Endothelial cell (in vitro differentiated cells): ENCODE data around the gene EARS2. TPM values are rescaled to one million over a fixed set of nuclear protein-coding genes. Genes with fewer than 3 reads are reported as not detected.
"Not testable (repeated sequence)": the region's sequence is repeated elsewhere in the genome, so short reads cannot be mapped to it uniquely, and the experiment has no call there.

Experiments used
- DNase-seq: peaks from one replicate; pipeline ENCODE4 v3.0.0; 2021; ENCODE audit warnings: low spot score
- H3K27ac Mint-ChIP-seq: one replicate; pipeline ENCODE4 v1.8.0; 2021; ENCODE audit warnings: mixed read lengths, inconsistent platforms; ENCODE audit not compliant: unreplicated experiment
- H3K27me3 Mint-ChIP-seq: one replicate; pipeline ENCODE4 v1.8.0; 2021; ENCODE audit warnings: mild to moderate bottlenecking, moderate library complexity, mixed read lengths, inconsistent platforms; ENCODE audit not compliant: unreplicated experiment
- H3K36me3 Mint-ChIP-seq: one replicate; pipeline ENCODE4 v1.8.0; 2021; ENCODE audit warnings: mild to moderate bottlenecking, low read depth, mixed read lengths, inconsistent platforms; ENCODE audit not compliant: unreplicated experiment
- H3K4me1 Mint-ChIP-seq: one replicate; pipeline ENCODE4 v1.8.0; 2021; ENCODE audit warnings: mild to moderate bottlenecking, mixed read lengths, inconsistent platforms; ENCODE audit not compliant: unreplicated experiment
- H3K4me3 Mint-ChIP-seq: one replicate; pipeline ENCODE4 v1.8.0; 2021; ENCODE audit warnings: mild to moderate bottlenecking, mixed read lengths, inconsistent platforms; ENCODE audit not compliant: unreplicated experiment
- H3K9me3 Mint-ChIP-seq: one replicate; pipeline ENCODE4 v1.8.0; 2021; ENCODE audit warnings: mixed read lengths, inconsistent platforms; ENCODE audit not compliant: unreplicated experiment
- CTCF ChIP-seq: fragments of 200-600 bp; sonication (generic); IDR thresholded peaks from one replicate; pipeline ENCODE4 v1.5.0; 2021; ENCODE audit warnings: antibody characterized with exemption; ENCODE audit not compliant: unreplicated experiment
- total RNA-seq: library from RNA; stranded (reverse); fragmentation: NEBNext Ultra II Directional; extraction: Animal tissue kit (Norgen Biotek cat#: 25700); gene quantifications from one replicate; pipeline ENCODE4 v1.2.1, GENCODE V29; 2021; ENCODE audit not compliant: unreplicated experiment

Gene EARS2
- total RNA-seq, 1 donor from 2014 or later: 14.1 TPM

DNA sequence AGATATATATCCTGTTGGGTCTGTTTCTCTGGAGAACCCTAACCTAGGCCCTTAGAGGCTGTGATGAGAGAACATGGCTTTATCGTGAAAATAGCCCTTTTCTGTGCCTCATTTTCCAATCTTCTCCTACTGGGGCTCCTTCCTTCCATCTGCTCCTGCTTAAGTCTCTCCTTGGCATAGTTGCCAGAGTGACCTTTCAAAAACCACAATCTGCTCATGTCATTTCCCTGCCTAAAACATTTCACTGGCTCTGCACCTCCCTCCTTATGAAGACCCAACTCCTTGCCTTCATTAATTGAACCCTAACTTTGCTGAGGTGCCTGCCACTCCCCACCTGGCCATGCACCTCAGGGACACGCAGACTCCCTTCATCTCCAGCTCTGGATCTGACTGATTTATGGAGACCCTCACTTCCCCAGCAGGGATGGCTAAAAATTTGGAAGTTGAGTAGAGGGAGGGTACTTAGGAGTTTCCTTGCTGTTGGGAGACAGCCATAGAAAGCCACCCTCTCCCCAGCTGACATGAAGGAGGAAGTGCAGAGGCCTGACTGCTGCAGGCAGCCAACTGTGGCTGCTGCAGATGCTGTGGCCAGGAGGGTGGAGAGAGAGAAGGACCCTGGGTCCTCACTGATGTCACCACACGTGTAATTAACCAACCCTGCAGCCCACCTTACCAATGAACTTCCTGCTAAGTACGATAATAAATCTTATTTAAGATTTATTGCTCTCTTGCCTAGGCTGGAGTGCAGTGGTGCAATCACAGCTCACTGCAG lies 40.6 kb downstream of the EARS2 start:
- no peaks in the 10 kb centered on the region for H3K36me3 Mint-ChIP-seq
- no peaks in the 10 kb centered on the region for H3K9me3 Mint-ChIP-seq
- H3K27me3 Mint-ChIP-seq: peaks cover 1% of the 10 kb centered on the region
- DNase-seq: no peak
- no peaks in the 10 kb centered on the region for H3K4me1 Mint-ChIP-seq
- no peak overlapping the region for H3K4me3 Mint-ChIP-seq
- H3K27ac Mint-ChIP-seq: no peak overlapping the region
- no peak for TF ChIP-seq CTCF

DNA sequence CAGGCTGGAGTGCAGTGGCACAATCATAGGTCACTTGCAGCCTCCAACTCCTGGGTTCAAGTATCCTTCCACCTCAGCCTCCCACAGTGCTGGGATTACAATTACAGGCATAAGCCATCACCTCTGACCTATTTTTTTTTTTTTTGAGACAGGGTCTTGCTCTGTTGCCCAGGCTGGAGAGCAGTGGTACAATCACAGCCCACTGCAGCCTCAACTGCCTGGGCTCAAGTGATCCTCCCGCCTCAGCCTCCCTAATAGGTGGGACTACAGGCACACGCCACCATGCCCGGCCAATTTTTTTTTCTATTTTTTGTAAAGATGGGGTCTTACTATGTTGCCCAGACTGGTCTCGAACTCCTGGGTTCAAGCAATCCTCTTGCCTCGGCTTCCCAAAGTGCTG lies 41.3 kb downstream of the EARS2 start:
- Mint-ChIP-seq H3K9me3 (no peaks in the 10 kb centered on the region), H3K36me3 (no peaks in the 10 kb centered on the region), H3K4me3 (no peak overlapping the region), H3K4me1 (no peaks in the 10 kb centered on the region), H3K27me3 (peaks cover 1% of the 10 kb centered on the region), H3K27ac (no peak overlapping the region)
- no peak for DNase-seq
- TF ChIP-seq CTCF: no peak

GRCh38 chr16:23514381-23515152 lies 42.6 kb downstream of the EARS2 start:
- H3K4me1 Mint-ChIP-seq: no peaks in the 10 kb centered on the region
- no peak overlapping the region for H3K4me3 Mint-ChIP-seq
- no peak overlapping the region for H3K27ac Mint-ChIP-seq
- no peaks in the 10 kb centered on the region for H3K9me3 Mint-ChIP-seq
- no peak for TF ChIP-seq CTCF
- no peak for DNase-seq
- H3K36me3 Mint-ChIP-seq: no peaks in the 10 kb centered on the region
- peaks cover 1% of the 10 kb centered on the region for H3K27me3 Mint-ChIP-seq

- no peak for DNase-seq
- Mint-ChIP-seq H3K27me3 (peaks cover 4% of the 10 kb centered on the region), H3K4me1 (peaks cover 14% of the 10 kb centered on the region), H3K27ac (no peak overlapping the region), H3K9me3 (no peaks in the 10 kb centered on the region), H3K4me3 (no peak overlapping the region), H3K36me3 (peaks cover 12% of the 10 kb centered on the region)
- no peak for TF ChIP-seq CTCF
Measured at GRCh38 chr16:23512168-23512695, 44.9 kb downstream of the EARS2 start.

DNA sequence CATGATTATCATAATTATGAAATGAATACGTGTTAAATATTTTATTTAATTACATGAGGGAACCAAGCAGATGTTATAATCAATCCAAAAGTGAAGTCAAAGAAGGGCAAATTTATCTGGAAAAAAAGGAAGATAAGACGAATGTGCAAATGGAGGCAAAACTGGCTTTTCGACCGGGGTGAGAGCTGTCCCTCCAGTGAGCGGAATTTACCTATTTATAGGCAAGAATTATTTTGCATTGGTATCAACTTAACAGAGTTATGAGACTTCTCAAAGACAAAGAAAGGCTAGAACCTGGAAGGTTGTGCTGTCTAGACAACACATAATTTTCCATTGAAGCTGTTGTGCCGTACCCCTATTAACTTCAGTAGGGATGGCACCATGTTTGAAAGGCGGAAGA lies 45.4 kb downstream of the EARS2 start:
- Mint-ChIP-seq H3K4me3 (peak overlapping the region; percentile 54), H3K4me1 (peaks cover 14% of the 10 kb centered on the region), H3K9me3 (no peaks in the 10 kb centered on the region), H3K27me3 (peaks cover 4% of the 10 kb centered on the region), H3K27ac (no peak overlapping the region), H3K36me3 (peaks cover 16% of the 10 kb centered on the region)
- TF ChIP-seq CTCF: no peak
- DNase-seq: no peak

- H3K27me3 Mint-ChIP-seq, H3K9me3 Mint-ChIP-seq, DNase-seq: not testable (repeated sequence)
- H3K4me1 Mint-ChIP-seq: peaks cover 16% of the 10 kb centered on the region
- peak overlapping the region; percentile 52 for H3K27ac Mint-ChIP-seq
- H3K4me3 Mint-ChIP-seq: peak overlapping the region; percentile 82
- H3K36me3 Mint-ChIP-seq: peaks cover 16% of the 10 kb centered on the region
Measured at GRCh38 chr16:23510915-23511270, 46.3 kb downstream of the EARS2 start.
